H9 (cell line): ENCODE measurements around the gene ATAD5. TPM values are rescaled to one million over a fixed set of nuclear protein-coding genes. Genes with fewer than 3 reads are reported as not detected.

Source experiments
- DNase-seq: peaks from one replicate; pipeline ENCODE4 v3.0.0-alpha.2; 2017
- H2AFZ ChIP-seq: one replicate; pipeline ENCODE4 v1.6.1; 2013; ENCODE audit warnings: mild to moderate bottlenecking, low read length, control low read depth, moderate library complexity
- H2AK5ac ChIP-seq: 2 replicates; pipeline ENCODE4 v1.6.1; 2013; ENCODE audit warnings: low read length, control low read depth, mixed read lengths; ENCODE audit not compliant: insufficient read length
- H2BK120ac ChIP-seq: one replicate; pipeline ENCODE4 v1.6.1; 2013; ENCODE audit warnings: low read depth, mild to moderate bottlenecking, low read length, control low read depth, inconsistent platforms; ENCODE audit not compliant: poor library complexity, severe bottlenecking
- H2BK12ac ChIP-seq: 2 replicates; pipeline ENCODE4 v1.6.1; 2013; ENCODE audit warnings: low read length, control low read depth, mixed read lengths, low read depth; ENCODE audit not compliant: insufficient read length
- H2BK15ac ChIP-seq: 2 replicates; pipeline ENCODE4 v1.6.1; 2013; ENCODE audit warnings: low read depth, low read length, control low read depth
- H2BK20ac ChIP-seq: one replicate; pipeline ENCODE4 v1.6.1; 2013; ENCODE audit warnings: low read depth, mild to moderate bottlenecking, low read length, control low read depth, inconsistent platforms; ENCODE audit not compliant: poor library complexity, severe bottlenecking
- H2BK5ac ChIP-seq: 2 replicates; pipeline ENCODE4 v1.6.1; 2013; ENCODE audit warnings: low read length, control low read depth, mixed read lengths; ENCODE audit not compliant: insufficient read length
- H3K14ac ChIP-seq: 2 replicates; pipeline ENCODE4 v1.6.1; 2013; ENCODE audit warnings: low read length, control low read depth; ENCODE audit not compliant: insufficient read depth
- H3K18ac ChIP-seq: 2 replicates; pipeline ENCODE4 v1.6.1; 2013; ENCODE audit warnings: low read depth, mild to moderate bottlenecking, mixed read lengths, low read length, control low read depth; ENCODE audit not compliant: insufficient read length
- H3K23ac ChIP-seq: 2 replicates; pipeline ENCODE4 v1.6.1; 2013; ENCODE audit warnings: low read length, control low read depth, mixed read lengths, low read depth; ENCODE audit not compliant: insufficient read length
- H3K23me2 ChIP-seq: 2 replicates; pipeline ENCODE4 v1.6.1; 2013; ENCODE audit warnings: low read depth, mild to moderate bottlenecking, mixed read lengths, low read length, control low read depth; ENCODE audit not compliant: insufficient read length, poor library complexity, severe bottlenecking
- H3K27ac ChIP-seq: 2 replicates; pipeline ENCODE4 v1.5.1; 2013; ENCODE audit warnings: low read length, control low read depth, mixed read lengths, low read depth; ENCODE audit not compliant: insufficient read length
- H3K27me3 ChIP-seq: 2 replicates; pipeline ENCODE4 v1.6.1; 2013; ENCODE audit warnings: low read length, control low read depth, inconsistent platforms; ENCODE audit not compliant: insufficient read depth
- H3K4ac ChIP-seq: 2 replicates; pipeline ENCODE4 v1.6.1; 2013; ENCODE audit warnings: low read depth, mild to moderate bottlenecking, control low read depth, inconsistent platforms, low read length, moderate library complexity
- H3K4me1 ChIP-seq: 2 replicates; pipeline ENCODE4 v1.6.1; 2013; ENCODE audit warnings: low read length, control low read depth, inconsistent platforms; ENCODE audit not compliant: insufficient read depth
- H3K4me2 ChIP-seq: 2 replicates; pipeline ENCODE4 v1.6.1; 2013; ENCODE audit warnings: low read length, control low read depth, mixed read lengths; ENCODE audit not compliant: insufficient read length, insufficient read depth
- H3K56ac ChIP-seq: 2 replicates; pipeline ENCODE4 v1.6.1; 2013; ENCODE audit warnings: low read depth, mild to moderate bottlenecking, mixed read lengths, low read length, control low read depth; ENCODE audit not compliant: insufficient read length
- H3K79me1 ChIP-seq: 2 replicates; pipeline ENCODE4 v1.6.1; 2013; ENCODE audit warnings: low read depth, mild to moderate bottlenecking, moderate library complexity, low read length, control low read depth, inconsistent platforms; ENCODE audit not compliant: insufficient read depth, poor library complexity, severe bottlenecking
- H3K79me2 ChIP-seq: 2 replicates; pipeline ENCODE4 v1.6.1; 2013; ENCODE audit warnings: low read length, control low read depth, inconsistent platforms; ENCODE audit not compliant: insufficient read depth
- H3K9ac ChIP-seq: 2 replicates; pipeline ENCODE4 v1.6.1; 2013; ENCODE audit warnings: low read length, control low read depth, mixed read lengths; ENCODE audit not compliant: insufficient read length; ENCODE audit errors: extremely low read depth
- H3K9me3 ChIP-seq: one replicate; pipeline ENCODE4 v1.6.1; 2013; ENCODE audit warnings: low read depth, low read length, inconsistent platforms; ENCODE audit not compliant: control insufficient read depth
- H3T11ph ChIP-seq: one replicate; pipeline ENCODE4 v1.6.1; 2013; ENCODE audit warnings: mild to moderate bottlenecking, low read length, control low read depth, inconsistent platforms
- H4K20me1 ChIP-seq: one replicate; pipeline ENCODE4 v1.6.1; 2013; ENCODE audit not compliant: control insufficient read depth, insufficient read length, insufficient read depth
- H4K5ac ChIP-seq: 2 replicates; pipeline ENCODE4 v1.6.1; 2013; ENCODE audit warnings: low read depth, mild to moderate bottlenecking, mixed read lengths, low read length, control low read depth; ENCODE audit not compliant: insufficient read length
- H4K8ac ChIP-seq: replicated peaks from 2 replicates; pipeline ENCODE4 v1.6.1; 2013; ENCODE audit warnings: low read length, control low read depth, mixed read lengths, low read depth; ENCODE audit not compliant: insufficient read length
- H4K91ac ChIP-seq: 2 replicates; pipeline ENCODE4 v1.6.1; 2013; ENCODE audit warnings: low read depth, mild to moderate bottlenecking, moderate library complexity, mixed read lengths, low read length, control low read depth; ENCODE audit not compliant: insufficient read length
- H3K27ac Mint-ChIP-seq, 3 experiments: 2 replicates in 2 of 3; 3 replicates in 1 of 3; pipeline ENCODE4 v1.8.0; 2020 to 2021; ENCODE audit warnings: mixed read lengths in 3 of 3, mild to moderate bottlenecking in 1 of 3, moderate library complexity in 1 of 3
- H3K27me3 Mint-ChIP-seq: 2 replicates; pipeline ENCODE4 v1.8.0; 2021; ENCODE audit warnings: low read depth, mild to moderate bottlenecking, moderate library complexity, mixed read lengths
- H3K36me3 Mint-ChIP-seq, 3 experiments: 2 replicates in 2 of 3; 3 replicates in 1 of 3; pipeline ENCODE4 v1.8.0; 2020 to 2021; ENCODE audit warnings: low read depth in 3 of 3, mixed read lengths in 3 of 3; ENCODE audit not compliant: insufficient read depth in 1 of 3
- H3K4me1 Mint-ChIP-seq, 2 experiments: 2 replicates each; pipeline ENCODE4 v1.8.0; 2020; ENCODE audit warnings: mixed read lengths in 2 of 2
- H3K4me3 Mint-ChIP-seq, 2 experiments: 2 replicates in 1 of 2; 3 replicates in 1 of 2; pipeline ENCODE4 v1.8.0; 2020 to 2021; ENCODE audit warnings: mild to moderate bottlenecking in 2 of 2, mixed read lengths in 2 of 2, moderate library complexity in 1 of 2
- H3K9me3 Mint-ChIP-seq, 2 experiments: 2 replicates in 1 of 2; 3 replicates in 1 of 2; pipeline ENCODE4 v1.8.0; 2020; ENCODE audit warnings: mild to moderate bottlenecking in 2 of 2, mixed read lengths in 2 of 2, moderate library complexity in 1 of 2
- CTCF ChIP-seq: fragments of 200-600 bp; sonication (generic); conservative IDR thresholded peaks from 3 replicates; pipeline ENCODE4 v1.8.0; 2021; ENCODE audit warnings: antibody characterized with exemption, mild to moderate bottlenecking
- WGBS: extraction: QIAGEN DNeasy Blood & Tissue Kit; methylation state at CpG from one replicate; pipeline ENCODE4 v1.1.7; 2013; ENCODE audit warnings: missing lambda C conversion rate, low lambda C conversion rate, mixed read lengths; ENCODE audit not compliant: insufficient read length; ENCODE audit errors: extremely low coverage; 5-methylcytosine and 5-hydroxymethylcytosine counted together
- total RNA-seq: library from RNA; stranded (reverse); gene quantifications from 2 replicates; pipeline ENCODE4 v1.2.1, GENCODE V29; 2021

The ATAD5 gene
- total RNA-seq, 1 experiment from 2014 or later, result 27.0 TPM

- no peaks in the 10 kb centered on the region for H3K27me3 ChIP-seq
- no peak within 1 kb of the TSS for H4K8ac ChIP-seq
- H3K4me2 ChIP-seq, result peak within 1 kb of the TSS; percentile 97
- no peaks in the 10 kb centered on the region for H4K20me1 ChIP-seq
- H3K9ac ChIP-seq, result peak within 1 kb of the TSS; percentile 76
- H3K4ac ChIP-seq, result no peak within 1 kb of the TSS
- no peak within 1 kb of the TSS for H2BK5ac ChIP-seq
- H3K79me2 ChIP-seq, result no peaks in the 10 kb centered on the region
- H4K5ac ChIP-seq, result no peak within 1 kb of the TSS
- peaks cover 7% of the 10 kb centered on the region for H3K23me2 ChIP-seq
- TF ChIP-seq CTCF, result no peak
- Mint-ChIP-seq H3K36me3 (peaks cover 0 to 12% (median 9%) of the 10 kb centered on the region in 3 experiments; a peak in 6 of 7 replicates), H3K4me3 (peak within 1 kb of the TSS; percentile 88), H3K4me1 (peaks cover 10 to 12% of the 10 kb centered on the region in 2 experiments), H3K27me3 (no peaks in the 10 kb centered on the region; the same call in 1 of the 2 replicates), H3K9me3 (no peaks in the 10 kb centered on the region), H3K27ac (peak within 1 kb of the TSS; percentile 84 to 96 (median 92))
- no peak within 1 kb of the TSS for H3K23ac ChIP-seq
- no peak within 1 kb of the TSS for H2AK5ac ChIP-seq
- H2AFZ ChIP-seq, result peak within 1 kb of the TSS; percentile 58
- no peak within 1 kb of the TSS for H3K56ac ChIP-seq
- peak; percentile 96 for DNase-seq
- H3K9me3 ChIP-seq, result no peaks in the 10 kb centered on the region
- WGBS, result no CpG with 5 or more reads among the region's 47 CpGs
- H3K27ac ChIP-seq, result no peak within 1 kb of the TSS
- no peak within 1 kb of the TSS for H2BK15ac ChIP-seq
- no peak within 1 kb of the TSS for H4K91ac ChIP-seq
- no peaks in the 10 kb centered on the region for H3K4me1 ChIP-seq
- no peak within 1 kb of the TSS for H2BK20ac ChIP-seq
- H3K18ac ChIP-seq, result peak within 1 kb of the TSS; percentile 56
- H2BK120ac ChIP-seq, result no peak within 1 kb of the TSS
- H3K79me1 ChIP-seq, result no peaks in the 10 kb centered on the region
- H3T11ph ChIP-seq, result no peak within 1 kb of the TSS
- peak within 1 kb of the TSS; percentile 47; the same call in 1 of the 2 replicates for H3K14ac ChIP-seq
- peak within 1 kb of the TSS; percentile 21 for H2BK12ac ChIP-seq
Measured at GRCh38 chr17:30906101-30906911, 74.5 kb downstream of the ATAD5 start, which contains the start of gene TEFM. TEFM (minus strand) TSS chr17:30906238; CDS start chr17:30906198, 40 bp downstream.
